ENCODE measurements around the gene MDM4. TPM values are rescaled to one million over a fixed set of nuclear protein-coding genes. Genes with fewer than 3 reads are reported as not detected.
"Not testable (repeated sequence)": the region's sequence is repeated elsewhere in the genome, so short reads cannot be mapped to it uniquely, and the experiment has no call there.

MDM4 gene
- total RNA-seq, 1 donor from 2014 or later: 84.5 TPM

DNA sequence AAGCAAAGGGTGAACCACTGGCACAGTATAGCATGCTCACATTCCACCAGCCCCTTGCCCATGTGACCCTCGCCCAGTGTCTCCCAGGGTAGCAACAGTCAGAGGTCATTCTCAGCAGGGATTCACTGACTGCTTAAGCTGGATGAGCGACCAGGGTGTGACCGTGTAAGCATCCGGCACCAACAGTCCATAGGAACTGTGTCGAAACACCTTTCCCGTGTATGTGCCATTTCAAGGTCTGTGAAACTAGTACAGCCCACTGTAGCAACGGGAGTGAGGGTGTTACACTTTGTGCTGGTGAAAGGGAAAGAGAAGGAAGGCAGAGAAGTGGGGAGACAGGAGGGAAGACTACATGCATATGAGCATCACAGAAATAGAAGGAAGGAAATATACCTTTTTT, 32.4 kb upstream of the MDM4 start:
- Histone ChIP-seq H3K9me3 (no peaks in the 10 kb centered on the region), H3K36me3 (no peaks in the 10 kb centered on the region), H3K27me3 (no peaks in the 10 kb centered on the region), H3K4me3 (no peak overlapping the region), H3K27ac (no peak overlapping the region), H3K4me1 (peaks cover 45% of the 10 kb centered on the region)
- no peak for ATAC-seq
- DNase-seq: no peak
- TF ChIP-seq, protein P1, sequence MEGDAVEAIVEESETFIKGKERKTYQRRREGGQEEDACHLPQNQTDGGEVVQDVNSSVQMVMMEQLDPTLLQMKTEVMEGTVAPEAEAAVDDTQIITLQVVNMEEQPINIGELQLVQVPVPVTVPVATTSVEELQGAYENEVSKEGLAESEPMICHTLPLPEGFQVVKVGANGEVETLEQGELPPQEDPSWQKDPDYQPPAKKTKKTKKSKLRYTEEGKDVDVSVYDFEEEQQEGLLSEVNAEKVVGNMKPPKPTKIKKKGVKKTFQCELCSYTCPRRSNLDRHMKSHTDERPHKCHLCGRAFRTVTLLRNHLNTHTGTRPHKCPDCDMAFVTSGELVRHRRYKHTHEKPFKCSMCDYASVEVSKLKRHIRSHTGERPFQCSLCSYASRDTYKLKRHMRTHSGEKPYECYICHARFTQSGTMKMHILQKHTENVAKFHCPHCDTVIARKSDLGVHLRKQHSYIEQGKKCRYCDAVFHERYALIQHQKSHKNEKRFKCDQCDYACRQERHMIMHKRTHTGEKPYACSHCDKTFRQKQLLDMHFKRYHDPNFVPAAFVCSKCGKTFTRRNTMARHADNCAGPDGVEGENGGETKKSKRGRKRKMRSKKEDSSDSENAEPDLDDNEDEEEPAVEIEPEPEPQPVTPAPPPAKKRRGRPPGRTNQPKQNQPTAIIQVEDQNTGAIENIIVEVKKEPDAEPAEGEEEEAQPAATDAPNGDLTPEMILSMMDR (IDR thresholded peaks at IDR 0.05): no peak
- intact Hi-C loops (cut with DNase I): no loop called here

DNA sequence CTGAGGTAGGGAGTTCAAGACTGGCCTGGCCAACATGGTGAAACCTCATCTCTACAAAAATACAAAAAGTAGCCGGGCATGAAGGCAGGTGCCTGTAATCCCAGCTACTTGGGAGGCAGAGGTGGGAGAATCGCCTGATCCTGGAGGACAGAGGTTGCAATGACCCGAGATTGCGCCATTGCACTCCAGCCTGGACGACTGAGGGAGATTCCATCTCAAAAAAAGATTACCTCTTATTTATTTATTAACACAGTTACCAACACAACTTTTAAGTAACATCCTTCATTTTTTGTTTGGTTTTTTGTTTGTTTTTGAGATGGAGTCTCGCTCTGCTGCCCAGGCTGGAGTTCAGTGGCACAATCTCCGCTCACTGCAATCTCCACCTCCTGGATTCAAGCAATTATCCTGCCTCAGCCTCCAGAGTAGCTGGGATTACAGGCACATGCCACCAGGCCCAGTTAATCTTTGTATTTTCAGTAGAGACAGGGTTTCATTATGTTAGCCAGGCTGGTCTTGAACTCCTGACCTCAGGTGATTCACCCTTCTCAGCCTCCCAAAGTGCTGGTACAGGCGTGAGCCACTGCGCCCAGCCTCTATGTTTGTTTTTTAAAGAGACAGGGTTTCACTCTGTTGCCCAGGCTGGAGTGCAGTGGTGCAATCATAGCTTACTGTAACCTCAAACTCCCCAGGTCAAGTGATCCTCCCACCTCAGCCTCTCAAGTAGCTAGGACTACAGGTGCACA, 29.5 kb upstream of the MDM4 start:
- H3K4me3 ChIP-seq; H3K27me3 ChIP-seq; H3K27ac ChIP-seq; H3K36me3 ChIP-seq; intact Hi-C loops (cut with DNase I); H3K9me3 ChIP-seq; DNase-seq: not testable (repeated sequence)
- peaks cover 30% of the 10 kb centered on the region for H3K4me1 ChIP-seq
- peak; percentile 27 for ATAC-seq

DNA sequence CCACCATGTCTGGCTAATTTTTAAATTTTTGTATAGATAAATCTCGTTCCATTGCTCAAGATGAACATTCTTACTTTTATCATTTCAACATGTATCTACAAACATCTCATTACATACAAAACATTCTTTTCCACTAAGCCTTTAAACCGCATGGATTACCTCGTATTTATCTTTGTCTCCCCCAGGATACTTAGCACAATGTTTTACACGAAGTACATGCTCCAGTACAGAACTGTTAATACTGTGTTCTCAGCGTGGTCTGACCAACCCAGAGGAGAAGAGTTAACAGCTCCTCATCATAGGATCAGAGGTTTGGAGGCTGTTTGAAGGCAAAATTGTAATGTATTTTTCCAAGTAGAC, 29.0 kb upstream of the MDM4 start:
- TF ChIP-seq, protein P1 (IDR thresholded peaks at IDR 0.05): no peak
- Histone ChIP-seq H3K4me3 (no peak overlapping the region), H3K36me3 (no peaks in the 10 kb centered on the region), H3K4me1 (peaks cover 30% of the 10 kb centered on the region), H3K27ac (no peak overlapping the region), H3K27me3 (no peaks in the 10 kb centered on the region), H3K9me3 (no peaks in the 10 kb centered on the region)
- intact Hi-C loops (cut with DNase I): no loop called here
- ATAC-seq: no peak
- no peak for DNase-seq

DNA sequence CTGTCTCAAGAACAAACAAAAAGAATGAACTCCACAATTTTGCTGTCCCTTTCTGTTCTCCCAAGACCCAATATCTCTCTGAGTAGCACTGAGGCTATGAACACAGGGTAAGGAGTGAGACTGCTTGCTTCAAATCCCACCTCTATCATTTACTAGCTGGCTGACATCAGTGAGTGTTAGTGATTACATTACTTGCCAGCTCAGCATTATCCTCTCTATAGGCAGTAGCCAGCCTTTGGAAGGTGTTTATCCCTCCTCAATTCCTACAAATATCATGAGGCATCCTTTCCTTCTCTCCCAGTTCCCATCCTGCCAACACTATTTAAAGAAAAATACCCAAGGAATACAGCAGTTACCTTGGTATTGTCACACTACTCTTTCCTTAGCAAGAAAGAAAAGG, 24.6 kb upstream of the MDM4 start:
- H3K4me3 ChIP-seq: peak overlapping the region; percentile 62
- intact Hi-C loops (cut with DNase I): loop anchor here (5.0 kb wide), 1 partner anchor 44 kb away; no protein-coding TSS in a partner anchor
- TF ChIP-seq, protein P1 (IDR thresholded peaks at IDR 0.05): no peak
- peaks cover 38% of the 10 kb centered on the region for H3K4me1 ChIP-seq
- no peaks in the 10 kb centered on the region for H3K9me3 ChIP-seq
- H3K27ac ChIP-seq: peak overlapping the region; percentile 87
- ATAC-seq (no peak), DNase-seq (no peak)
- H3K36me3 ChIP-seq: no peaks in the 10 kb centered on the region
- H3K27me3 ChIP-seq: no peaks in the 10 kb centered on the region

DNA sequence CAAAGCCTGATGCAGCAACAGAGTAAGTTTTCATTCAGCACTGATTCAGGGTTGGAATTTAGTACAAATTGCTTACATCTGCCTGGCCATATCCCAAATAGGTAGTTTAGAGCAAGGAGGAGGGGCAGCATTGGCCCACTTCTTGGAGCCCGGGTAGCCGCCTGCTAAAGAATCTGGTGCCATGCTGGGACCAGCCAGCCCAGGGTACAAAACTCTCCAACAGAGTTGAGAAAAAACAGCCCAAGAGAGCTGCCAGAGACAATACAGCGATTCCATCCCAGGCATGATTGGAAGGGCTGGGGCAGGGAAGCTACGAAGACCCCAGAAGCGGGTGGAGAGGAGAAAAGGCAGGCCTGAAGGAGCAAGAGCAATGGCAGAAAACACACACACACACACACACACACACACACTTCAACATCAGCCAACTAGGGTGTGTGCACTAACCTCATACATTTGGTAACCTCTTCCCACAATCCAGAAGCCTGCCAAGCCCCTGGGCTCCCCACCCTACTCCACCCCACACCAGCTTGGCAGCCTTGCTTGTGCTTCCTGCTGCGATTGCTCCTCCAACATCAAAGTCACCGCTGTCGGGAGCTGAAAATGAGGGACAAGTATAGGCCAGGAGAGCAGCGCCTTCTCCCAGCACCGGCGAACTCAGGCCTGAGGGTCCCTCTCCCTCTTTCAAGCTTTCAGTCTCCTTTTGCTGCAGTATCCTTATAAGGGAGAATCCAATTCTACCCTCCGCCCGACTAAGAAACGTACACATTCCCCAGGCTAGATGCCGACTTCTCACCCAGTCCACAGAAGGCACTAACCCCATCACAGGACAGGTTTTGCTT, 22.8 kb upstream of the MDM4 start:
- H3K9me3 ChIP-seq: no peaks in the 10 kb centered on the region
- H3K27ac ChIP-seq: peak overlapping the region; percentile 87
- TF ChIP-seq, protein P1 (IDR thresholded peaks at IDR 0.05): no peak
- ATAC-seq: peak; percentile 65
- DNase-seq: peak; percentile 87
- H3K4me1 ChIP-seq: peaks cover 37% of the 10 kb centered on the region
- no peaks in the 10 kb centered on the region for H3K27me3 ChIP-seq
- H3K36me3 ChIP-seq: no peaks in the 10 kb centered on the region
- H3K4me3 ChIP-seq: peak overlapping the region; percentile 62
- intact Hi-C loops (cut with DNase I): loop anchor here (5.0 kb wide), 1 partner anchor 46 kb away; no protein-coding TSS in a partner anchor

DNA sequence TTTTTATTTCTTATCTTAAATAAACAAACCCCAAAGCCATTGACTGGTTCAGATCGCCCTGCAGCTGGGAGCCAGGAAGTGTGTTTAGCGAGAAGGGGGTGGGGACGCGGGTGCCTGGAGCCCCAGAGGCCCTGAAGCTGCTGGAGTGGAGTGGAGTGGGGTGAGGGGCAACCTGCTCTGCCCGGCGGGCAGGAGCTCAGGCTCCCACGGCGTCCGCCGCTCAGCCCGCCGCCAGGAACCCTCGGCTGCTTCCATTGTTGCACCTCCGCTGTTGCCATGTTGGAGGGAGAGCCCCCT, 22.3 kb upstream of the MDM4 start:
- Histone ChIP-seq H3K4me1 (peaks cover 35% of the 10 kb centered on the region), H3K27me3 (no peaks in the 10 kb centered on the region), H3K9me3 (no peaks in the 10 kb centered on the region), H3K4me3 (peak overlapping the region; percentile 62), H3K36me3 (no peaks in the 10 kb centered on the region), H3K27ac (peak overlapping the region; percentile 87)
- DNase-seq (peak; percentile 90), ATAC-seq (peak; percentile 83)
- intact Hi-C loops (cut with DNase I): loop anchor here (5.0 kb wide), 1 partner anchor 47 kb away; no protein-coding TSS in a partner anchor
- TF ChIP-seq, protein P1 (IDR thresholded peaks at IDR 0.05): no peak
